ENCODE results near the gene DNAAF9. TPM values are rescaled to one million over a fixed set of nuclear protein-coding genes. Genes with fewer than 3 reads are reported as not detected.

DNAAF9 gene
- total RNA-seq, 1 donor from 2014 or later: 14.1 TPM

GRCh38 chr20:3452690-3453089, 45.2 kb upstream of the DNAAF9 start:
- peaks cover 28% of the 10 kb centered on the region for H3K4me1 Mint-ChIP-seq
- no peaks in the 10 kb centered on the region for H3K27me3 ChIP-seq
- peak overlapping the region; percentile 45 for H3K4me2 ChIP-seq
- H3K79me2 ChIP-seq (ENCODE audit: low read depth): no peaks in the 10 kb centered on the region
- peaks cover 10% of the 10 kb centered on the region for H3K27me3 Mint-ChIP-seq (ENCODE audit: insufficient read depth, low read depth)
- no peak overlapping the region for H3K4me3 ChIP-seq
- no peak for TF ChIP-seq EZH2 (IDR thresholded peaks at IDR 0.05)
- no peak for TF ChIP-seq EZH2phosphoT487 (IDR thresholded peaks at IDR 0.05)
- TF ChIP-seq CTCF (IDR thresholded peaks at IDR 0.05): no peak
- H3K36me3 Mint-ChIP-seq: no peaks in the 10 kb centered on the region
- no peak overlapping the region for H3K9ac ChIP-seq
- H3K9me3 ChIP-seq (ENCODE audit: low read depth): no peaks in the 10 kb centered on the region
- peaks cover 51% of the 10 kb centered on the region for H3F3A ChIP-seq (ENCODE audit: low read depth)
- H3K4me1 ChIP-seq: peaks cover 43% of the 10 kb centered on the region
- peaks cover 2% of the 10 kb centered on the region for H3K9me3 Mint-ChIP-seq
- no peak overlapping the region for H3K27ac ChIP-seq
- H3K27ac Mint-ChIP-seq: no peak overlapping the region
- H3K36me3 ChIP-seq: no peaks in the 10 kb centered on the region
- no peak overlapping the region for H3K4me3 Mint-ChIP-seq
- DNase-seq (ENCODE audit: low spot score): no peak
- peak overlapping the region; percentile 31 for H2AFZ ChIP-seq (replicated peaks)
- no peaks in the 10 kb centered on the region for H4K20me1 ChIP-seq (ENCODE audit: low read depth)

GRCh38 chr20:3452136-3452535, 44.7 kb upstream of the DNAAF9 start:
- Mint-ChIP-seq H3K27ac (no peak overlapping the region), H3K27me3 (ENCODE audit: insufficient read depth, low read depth) (peaks cover 8% of the 10 kb centered on the region), H3K9me3 (peaks cover 2% of the 10 kb centered on the region), H3K4me1 (peaks cover 28% of the 10 kb centered on the region), H3K4me3 (no peak overlapping the region), H3K36me3 (no peaks in the 10 kb centered on the region)
- no peaks in the 10 kb centered on the region for H3K27me3 ChIP-seq
- TF ChIP-seq CTCF (IDR thresholded peaks at IDR 0.05): no peak
- TF ChIP-seq EZH2phosphoT487 (IDR thresholded peaks at IDR 0.05): no peak
- TF ChIP-seq EZH2 (IDR thresholded peaks at IDR 0.05): no peak
- H3K4me2 ChIP-seq: peak overlapping the region; percentile 45
- H3K9me3 ChIP-seq (ENCODE audit: low read depth): no peaks in the 10 kb centered on the region
- peak overlapping the region; percentile 51 for H3K27ac ChIP-seq
- H3K4me3 ChIP-seq: no peak overlapping the region
- H3K36me3 ChIP-seq: no peaks in the 10 kb centered on the region
- no peak overlapping the region for H3K9ac ChIP-seq
- H2AFZ ChIP-seq (replicated peaks): no peak overlapping the region
- H3F3A ChIP-seq (ENCODE audit: low read depth): peaks cover 55% of the 10 kb centered on the region
- H3K4me1 ChIP-seq: peaks cover 43% of the 10 kb centered on the region
- no peaks in the 10 kb centered on the region for H3K79me2 ChIP-seq (ENCODE audit: low read depth)
- H4K20me1 ChIP-seq (ENCODE audit: low read depth): no peaks in the 10 kb centered on the region
- DNase-seq (ENCODE audit: low spot score): no peak

- peak overlapping the region; percentile 68 for H3K27ac ChIP-seq
- Mint-ChIP-seq H3K4me3 (no peak overlapping the region), H3K4me1 (peaks cover 21% of the 10 kb centered on the region), H3K36me3 (no peaks in the 10 kb centered on the region), H3K9me3 (peaks cover 2% of the 10 kb centered on the region), H3K27ac (no peak overlapping the region), H3K27me3 (ENCODE audit: insufficient read depth, low read depth) (peaks cover 14% of the 10 kb centered on the region)
- H3K4me3 ChIP-seq: no peak overlapping the region
- no peaks in the 10 kb centered on the region for H3K9me3 ChIP-seq (ENCODE audit: low read depth)
- H3F3A ChIP-seq (ENCODE audit: low read depth): peaks cover 45% of the 10 kb centered on the region
- H4K20me1 ChIP-seq (ENCODE audit: low read depth): no peaks in the 10 kb centered on the region
- H3K36me3 ChIP-seq: no peaks in the 10 kb centered on the region
- no peak for TF ChIP-seq EZH2 (IDR thresholded peaks at IDR 0.05)
- no peak for TF ChIP-seq CTCF (IDR thresholded peaks at IDR 0.05)
- TF ChIP-seq EZH2phosphoT487 (IDR thresholded peaks at IDR 0.05): no peak
- no peaks in the 10 kb centered on the region for H3K79me2 ChIP-seq (ENCODE audit: low read depth)
- H3K4me2 ChIP-seq: peak overlapping the region; percentile 9
- H3K27me3 ChIP-seq: no peaks in the 10 kb centered on the region
- H3K9ac ChIP-seq: no peak overlapping the region
- no peak overlapping the region for H2AFZ ChIP-seq (replicated peaks)
- DNase-seq (ENCODE audit: low spot score): peak; percentile 86
- peaks cover 39% of the 10 kb centered on the region for H3K4me1 ChIP-seq
Measured at GRCh38 chr20:3449319-3449718, 41.9 kb upstream of the DNAAF9 start.

All from neural progenitor cell (in vitro differentiated cells).